HG03469 (cell line): ENCODE data around the gene KCNJ16.

Source experiments
- ATAC-seq: cut with Tn5 transposase; IDR thresholded peaks from one replicate; pipeline ENCODE4 v1.9.1; 2021; ENCODE audit warnings: mild to moderate bottlenecking, moderate library complexity, moderate number of reproducible peaks; ENCODE audit not compliant: unreplicated experiment

Gene KCNJ16

DNA sequence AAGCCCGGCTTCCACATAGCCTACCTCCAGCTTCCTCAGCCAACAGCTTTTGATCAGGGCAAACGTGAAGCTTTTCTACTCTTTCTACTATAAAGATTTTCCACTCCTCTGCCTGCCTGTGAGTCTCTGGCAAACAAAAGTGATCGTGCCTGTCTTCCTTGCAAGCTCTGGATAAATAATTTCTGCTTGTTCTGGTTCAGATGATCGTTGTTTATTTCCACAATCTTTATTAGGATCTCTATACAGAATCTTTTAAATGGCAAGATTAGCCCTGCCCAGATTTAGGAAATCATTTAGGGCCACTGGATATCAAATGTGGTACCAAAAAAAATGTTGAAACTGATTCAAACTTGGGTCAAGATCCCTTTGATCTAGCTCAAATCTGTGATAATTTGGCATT, 20.4 kb downstream of the KCNJ16 start:
- no peak for ATAC-seq

DNA sequence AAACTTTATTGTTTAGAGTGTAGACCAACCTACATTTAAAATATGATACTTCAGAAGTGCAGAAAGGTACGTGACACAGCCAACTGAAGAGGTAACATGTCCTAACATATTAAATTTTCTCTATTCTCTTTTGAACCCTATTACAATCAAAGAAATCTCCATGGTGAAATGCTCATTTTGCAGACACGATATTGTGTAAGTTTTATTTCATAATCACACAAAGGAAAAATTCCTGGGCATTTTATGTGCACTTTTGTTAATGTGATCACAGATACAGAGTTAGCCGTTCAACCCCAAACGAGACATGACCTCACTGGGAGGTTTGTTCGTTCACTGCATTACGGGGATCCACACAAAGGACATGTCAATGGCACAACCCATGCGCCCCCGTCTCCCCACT, 21.8 kb downstream of the KCNJ16 start:
- no peak for ATAC-seq

DNA sequence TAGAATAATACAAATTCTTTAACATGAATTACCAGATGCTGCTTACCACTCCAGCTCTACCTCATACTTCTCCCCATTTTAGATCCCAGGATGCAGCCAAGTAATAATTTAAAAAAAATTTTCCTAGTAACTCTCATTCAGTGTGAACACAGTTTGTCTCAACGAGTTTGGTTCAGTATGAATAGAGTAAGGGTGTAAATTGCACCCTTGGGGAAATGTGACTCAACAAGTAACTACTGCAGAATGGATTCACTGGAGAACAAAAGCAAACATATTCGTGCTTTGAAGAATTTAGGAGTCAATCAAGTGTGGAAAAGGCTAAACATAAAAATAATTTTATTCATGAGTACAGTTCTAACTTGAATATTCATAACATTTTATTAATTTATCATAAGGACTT, 23.0 kb downstream of the KCNJ16 start:
- no peak for ATAC-seq

DNA sequence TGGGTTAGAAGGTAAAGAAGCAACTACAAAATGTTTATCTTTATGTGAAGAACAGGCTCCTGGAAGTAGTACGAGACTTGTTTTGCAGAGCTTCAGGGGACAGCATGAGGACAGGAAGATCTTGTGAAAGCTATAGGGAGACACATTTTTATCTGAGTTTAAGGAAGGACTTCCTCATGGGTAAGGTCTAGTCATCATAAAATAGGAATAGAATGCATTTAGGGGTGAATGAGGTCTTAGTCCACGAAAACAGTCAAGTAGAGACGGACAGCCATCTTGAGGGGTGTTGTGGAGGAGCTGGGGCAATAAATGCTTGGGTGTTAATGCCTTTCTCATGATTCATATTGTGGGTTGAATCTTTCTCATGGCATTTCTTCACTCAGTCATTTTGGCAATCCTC, 24.3 kb downstream of the KCNJ16 start:
- ATAC-seq, result no peak

DNA sequence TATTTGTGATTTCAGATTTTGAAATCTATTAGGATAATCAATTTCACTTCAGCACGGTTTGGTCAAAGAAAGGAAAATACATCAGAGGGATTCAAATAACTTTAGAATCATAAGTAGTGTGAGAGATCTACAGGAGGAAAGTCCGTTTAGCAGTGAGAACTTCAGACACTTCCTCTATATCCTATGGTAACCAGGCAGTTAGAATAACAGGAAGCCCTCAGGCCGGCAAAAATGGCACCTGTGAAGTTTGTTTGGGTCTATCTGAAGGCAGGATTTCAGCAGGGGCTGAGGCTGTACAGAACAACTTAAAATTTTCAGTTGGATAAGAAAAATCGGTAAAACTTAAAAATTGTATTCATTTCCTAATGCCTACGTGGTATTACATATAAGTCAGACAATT, 24.9 kb downstream of the KCNJ16 start:
- no peak for ATAC-seq

DNA sequence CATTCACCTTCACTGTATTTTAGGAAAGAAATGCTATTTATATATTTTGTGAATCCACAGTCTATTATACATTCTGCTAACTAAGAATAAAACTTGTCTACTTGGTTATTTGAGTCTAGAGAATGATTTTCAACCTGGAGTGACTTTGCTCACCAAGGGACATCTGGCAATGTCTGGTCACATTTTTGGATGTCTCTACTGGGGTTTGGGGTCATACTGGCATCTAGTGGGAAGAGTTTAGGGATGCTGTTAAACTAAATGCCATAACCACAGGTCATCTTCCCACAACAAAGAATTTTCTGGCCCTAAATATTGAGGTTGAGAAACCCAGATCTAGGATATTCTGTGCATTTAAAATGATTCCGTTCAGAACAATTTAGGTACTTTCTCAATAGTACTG, 26.0 kb downstream of the KCNJ16 start:
- no peak for ATAC-seq

DNA sequence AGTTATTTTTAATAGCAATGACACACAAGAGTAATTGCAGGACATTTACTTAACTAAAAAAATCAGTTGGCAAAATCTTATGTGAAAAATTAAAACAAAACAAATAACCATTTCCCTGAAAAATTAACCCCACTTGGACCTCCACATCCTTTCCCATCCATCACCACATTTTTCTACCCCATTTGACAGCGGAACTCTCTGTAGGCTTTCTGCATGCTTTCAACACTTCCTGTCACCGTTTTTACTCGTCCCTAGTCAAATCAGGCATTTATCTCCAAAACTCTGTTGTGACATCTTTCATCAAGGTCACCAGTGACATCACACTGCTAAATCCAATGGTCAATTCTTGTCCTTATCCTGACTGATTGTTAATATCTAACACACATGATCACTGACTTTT, 27.5 kb downstream of the KCNJ16 start:
- ATAC-seq, result no peak

DNA sequence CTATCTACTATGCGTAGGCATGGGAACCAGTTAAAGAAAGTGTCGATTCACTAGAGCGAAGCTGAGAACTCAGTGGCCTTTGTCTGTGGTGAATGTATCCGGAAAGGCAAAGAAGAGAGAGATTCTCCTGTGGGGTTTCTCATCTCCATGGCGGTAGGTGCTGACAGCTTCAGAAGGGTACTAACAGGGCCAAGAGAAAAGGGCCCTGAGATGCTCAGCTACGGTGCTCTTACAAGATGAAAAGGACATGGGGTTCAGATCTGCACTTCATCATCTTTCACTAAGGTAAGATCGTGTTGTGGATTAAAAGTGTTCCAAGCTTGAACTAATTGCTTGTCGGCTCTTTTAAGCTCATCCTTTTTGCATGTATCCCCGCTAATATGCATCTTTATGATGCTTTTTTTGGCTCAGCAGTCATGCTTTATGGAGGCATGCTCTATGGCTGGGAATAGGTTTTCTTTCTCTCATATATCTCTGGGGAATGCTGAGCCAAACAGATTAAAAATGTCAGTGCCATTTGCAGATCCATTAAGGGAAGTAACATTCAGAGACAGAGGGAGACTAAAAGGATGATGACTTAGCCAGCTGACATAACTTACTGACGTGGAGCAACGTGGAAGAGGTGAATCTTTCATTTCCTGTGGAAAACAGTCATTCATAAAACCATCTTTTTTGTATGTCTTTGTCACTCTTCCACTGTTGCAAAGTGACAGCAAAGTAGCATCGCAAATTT, 29.9 kb downstream of the KCNJ16 start:
- no peak for ATAC-seq

DNA sequence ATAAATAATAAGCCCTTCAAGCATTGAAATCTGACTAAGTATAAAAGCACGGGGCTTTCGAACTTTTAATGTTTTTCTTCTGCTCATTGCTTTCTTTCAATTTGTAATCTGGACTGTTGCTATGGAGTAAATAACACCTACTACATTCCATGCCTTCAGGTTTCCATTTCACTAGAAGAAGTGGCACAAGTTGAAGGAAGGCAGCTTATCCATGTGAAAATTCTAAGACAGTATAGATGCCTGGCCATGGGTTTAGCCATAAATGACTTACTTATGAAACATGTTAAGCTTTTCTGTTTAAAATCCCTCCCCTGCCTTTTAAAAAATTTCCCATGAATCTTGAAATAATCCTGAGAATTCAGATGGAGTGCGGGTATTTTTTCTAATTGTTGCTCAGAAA, 30.6 kb downstream of the KCNJ16 start:
- ATAC-seq, result no peak

DNA sequence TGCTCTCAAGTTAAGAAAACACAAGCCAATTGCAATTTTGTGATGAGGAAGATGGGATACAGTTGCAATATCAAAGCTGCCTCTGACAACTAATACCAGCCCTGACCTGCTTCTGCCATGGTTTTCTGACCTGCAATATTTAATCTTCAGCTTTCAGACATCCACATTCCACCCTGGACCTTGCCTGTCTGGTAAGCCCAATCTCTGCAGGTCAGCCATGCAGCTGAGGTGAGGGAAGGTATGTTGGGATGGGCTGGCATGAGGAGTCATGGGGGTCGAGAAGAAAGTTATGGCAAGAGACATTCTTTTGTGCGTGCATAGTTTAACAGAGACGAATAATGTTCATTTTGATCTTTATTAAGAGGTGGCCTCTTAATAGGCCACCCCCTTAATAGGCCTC, 31.5 kb downstream of the KCNJ16 start:
- no peak for ATAC-seq

DNA sequence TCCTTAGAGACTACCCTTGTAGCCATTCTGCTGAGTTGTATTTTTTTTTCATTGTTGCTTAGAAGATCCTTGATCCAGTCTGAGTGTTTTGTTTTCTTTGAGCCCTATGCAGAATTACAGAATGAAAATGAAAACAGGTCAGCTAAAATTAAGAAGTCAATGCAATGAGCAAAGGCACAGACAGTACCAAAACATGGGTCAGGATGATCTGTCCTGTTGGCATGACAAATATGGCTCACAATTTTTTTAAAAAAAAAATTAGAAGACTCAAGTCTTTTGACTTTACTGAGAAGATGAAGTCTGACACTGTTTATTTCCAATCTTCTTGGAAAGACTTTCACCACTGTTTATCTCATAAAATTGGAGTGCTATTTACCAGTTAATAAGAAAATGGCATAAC, 32.4 kb downstream of the KCNJ16 start:
- no peak for ATAC-seq

DNA sequence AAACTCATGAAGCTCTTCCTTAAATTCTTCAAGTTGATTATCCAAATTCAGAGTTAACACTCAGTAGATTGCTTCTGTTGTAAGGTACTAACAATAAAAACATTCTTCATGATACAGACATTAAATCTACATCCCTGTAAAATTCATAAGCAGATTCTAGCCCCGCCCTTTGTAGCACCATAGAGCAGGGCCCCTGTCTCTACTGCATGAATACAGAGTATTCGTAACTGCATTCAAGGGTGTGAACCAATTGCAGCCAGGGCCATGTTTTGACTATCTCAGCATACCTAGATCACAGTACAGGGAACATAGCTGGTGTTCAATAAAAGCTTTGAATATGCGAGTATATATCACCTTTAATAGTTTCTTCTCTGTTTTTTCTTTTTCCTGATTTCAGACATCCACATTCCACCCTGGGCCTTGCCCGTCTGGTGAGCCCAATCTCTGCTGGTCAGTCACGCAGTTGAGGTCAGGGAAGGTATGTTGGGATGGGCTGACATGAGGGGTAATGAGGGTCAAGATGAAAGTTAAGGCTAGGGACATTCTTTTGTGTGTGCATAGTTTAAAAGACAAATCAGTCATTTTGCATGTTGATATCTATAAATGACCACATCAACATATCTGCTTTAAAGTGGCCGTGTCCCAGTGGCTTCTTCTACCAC, 33.0 kb downstream of the KCNJ16 start:
- no peak for ATAC-seq

DNA sequence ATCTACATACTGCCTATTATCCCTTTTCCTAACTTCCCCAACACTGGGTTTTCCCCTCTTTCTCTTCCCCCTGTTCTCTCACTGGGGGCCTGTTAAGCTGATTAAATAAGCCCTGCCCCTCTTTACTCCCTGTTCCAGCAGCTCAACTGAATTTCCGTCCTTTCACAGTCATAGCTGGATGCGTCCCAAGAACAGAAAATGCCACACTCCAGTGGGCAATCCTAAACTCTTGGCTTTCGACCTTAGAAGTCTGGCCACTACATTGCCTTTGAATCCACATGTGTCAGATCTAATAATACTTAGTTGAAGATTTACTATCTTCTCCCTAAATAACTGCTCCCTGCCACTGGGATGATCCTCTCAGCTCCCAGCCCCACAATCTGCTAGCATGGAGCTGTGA, 34.5 kb downstream of the KCNJ16 start:
- no peak for ATAC-seq

DNA sequence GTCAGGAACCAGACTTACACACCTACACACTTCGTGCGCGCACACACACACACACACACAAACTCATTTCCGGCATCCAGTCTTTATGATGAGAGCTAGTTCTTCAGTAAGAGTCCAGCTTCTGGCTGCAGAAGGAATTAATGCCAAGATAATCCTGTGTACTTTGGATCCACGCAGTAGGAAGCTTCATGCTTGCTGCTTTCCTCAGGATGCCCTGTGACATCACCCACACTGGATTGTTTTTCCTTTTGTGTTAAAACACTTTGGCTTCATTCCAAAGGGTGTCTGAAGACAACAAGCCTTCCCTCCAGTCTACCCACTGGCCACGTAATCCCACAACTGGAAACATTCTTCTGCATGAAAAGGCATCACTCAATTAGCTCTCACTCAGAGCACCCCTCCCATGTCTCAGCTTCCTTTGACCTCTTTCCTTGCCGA, 35.4 kb downstream of the KCNJ16 start:
- ATAC-seq, result no peak

DNA sequence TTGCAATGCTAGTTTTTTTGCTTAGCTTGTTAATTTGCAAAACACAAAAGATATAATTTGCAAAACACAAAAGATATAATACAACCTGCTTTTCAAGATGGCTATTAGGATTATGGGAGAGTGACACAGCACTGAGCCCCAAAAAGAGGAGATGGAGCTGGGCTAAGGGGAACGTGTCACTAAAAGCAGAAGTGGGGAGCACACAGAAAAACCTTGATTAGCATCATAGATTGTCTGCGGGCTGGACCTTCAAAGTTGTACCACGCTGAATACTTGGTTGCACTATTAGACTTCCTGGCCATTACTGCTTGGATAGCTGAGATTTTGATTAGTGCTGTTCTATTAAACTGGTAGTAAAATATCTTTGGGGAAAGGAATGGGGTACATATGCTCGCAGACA, 36.2 kb downstream of the KCNJ16 start:
- no peak for ATAC-seq

DNA sequence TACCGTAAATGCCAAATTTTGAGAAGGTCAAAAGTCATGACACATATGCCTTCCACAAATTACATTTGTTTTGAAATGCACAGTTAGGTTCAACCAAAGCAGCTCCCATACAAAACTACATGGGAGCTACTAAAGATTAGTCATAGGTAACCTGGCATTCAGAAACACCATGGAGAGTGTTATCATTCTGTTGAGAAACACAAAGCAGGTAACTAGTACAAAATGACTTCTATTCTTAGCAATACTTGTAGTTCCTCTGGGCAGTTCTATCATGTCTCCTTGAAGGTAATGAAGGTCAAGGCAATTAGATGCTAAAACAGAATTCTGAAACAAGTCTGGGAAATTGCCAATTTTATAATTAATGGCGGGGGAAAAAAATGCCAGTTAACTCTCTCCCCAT, 39.4 kb downstream of the KCNJ16 start:
- no peak for ATAC-seq

DNA sequence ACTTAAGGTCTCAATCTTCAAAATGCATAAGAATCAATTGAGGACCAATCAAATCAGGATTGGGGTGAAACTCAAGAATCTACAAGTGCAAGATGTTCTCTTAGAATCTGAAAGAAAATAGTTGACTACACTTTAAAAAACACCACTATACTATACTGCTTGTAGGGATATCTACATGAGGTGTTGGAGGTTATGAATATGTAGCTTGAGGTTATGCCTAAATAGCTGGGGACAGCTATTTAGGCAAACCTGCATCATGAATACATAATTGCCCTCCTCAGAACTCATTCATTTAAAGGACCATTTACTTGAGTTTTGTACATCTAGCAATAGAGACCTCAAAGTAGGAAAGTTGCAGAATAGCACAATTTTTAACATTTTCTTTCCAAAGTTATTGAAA, 40.1 kb downstream of the KCNJ16 start:
- ATAC-seq, result no peak

DNA sequence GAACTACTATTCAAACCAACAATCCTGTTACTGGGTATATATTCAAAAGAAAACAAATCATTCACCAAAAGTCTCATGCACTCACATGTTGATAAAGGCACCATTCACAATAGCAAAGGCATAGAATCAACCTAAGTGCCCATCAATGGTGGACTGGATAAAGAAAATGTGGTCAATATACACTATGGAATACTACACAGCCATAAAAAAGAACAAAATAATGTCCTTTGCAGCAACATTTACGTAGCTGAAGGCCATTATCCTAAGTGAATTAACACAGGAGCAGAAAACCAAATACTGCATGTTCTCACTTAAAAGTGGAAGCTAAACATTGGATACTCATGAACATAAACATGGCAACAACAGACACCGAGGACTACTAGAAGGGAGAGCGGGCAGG, 41.9 kb downstream of the KCNJ16 start:
- ATAC-seq, result no peak

DNA sequence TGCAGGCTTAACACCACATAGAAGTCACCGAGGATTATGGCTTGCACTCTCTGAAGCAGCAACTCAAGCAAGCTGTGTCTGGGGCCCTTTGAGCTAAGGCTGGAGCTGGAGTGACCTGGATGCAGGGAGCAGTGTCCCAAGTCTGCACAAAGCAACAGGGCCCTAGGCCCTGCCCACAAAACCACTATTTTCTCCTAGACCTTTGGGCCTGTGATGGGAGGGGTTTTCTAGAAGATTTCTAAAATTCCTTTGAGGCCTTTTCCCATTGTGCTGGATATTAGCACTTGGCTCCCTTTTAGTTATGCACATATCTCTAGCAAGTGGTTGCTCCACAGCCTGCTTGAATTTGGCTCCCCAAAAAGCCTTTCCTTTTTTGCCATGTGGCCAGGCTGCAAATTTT, 44.5 kb downstream of the KCNJ16 start:
- no peak for ATAC-seq

DNA sequence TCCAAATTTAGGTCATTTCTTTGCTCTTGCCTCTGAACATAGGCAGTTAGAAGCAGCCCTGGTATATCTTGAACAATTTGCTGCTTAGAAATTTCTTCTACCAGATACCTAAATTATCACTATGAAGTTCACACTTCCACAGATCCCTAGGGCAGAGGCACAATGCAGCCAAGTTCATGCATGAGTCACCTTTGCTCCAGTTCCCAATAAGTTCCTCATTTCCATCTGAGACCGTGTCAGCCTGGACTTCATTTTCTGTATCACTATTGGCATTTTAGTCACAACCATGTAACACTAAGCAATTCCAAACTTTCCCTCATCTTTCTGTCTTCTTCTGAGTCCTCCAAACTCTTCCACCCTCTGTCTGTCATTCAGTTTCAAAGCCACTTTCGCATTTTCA, 45.0 kb downstream of the KCNJ16 start:
- ATAC-seq, result no peak

DNA sequence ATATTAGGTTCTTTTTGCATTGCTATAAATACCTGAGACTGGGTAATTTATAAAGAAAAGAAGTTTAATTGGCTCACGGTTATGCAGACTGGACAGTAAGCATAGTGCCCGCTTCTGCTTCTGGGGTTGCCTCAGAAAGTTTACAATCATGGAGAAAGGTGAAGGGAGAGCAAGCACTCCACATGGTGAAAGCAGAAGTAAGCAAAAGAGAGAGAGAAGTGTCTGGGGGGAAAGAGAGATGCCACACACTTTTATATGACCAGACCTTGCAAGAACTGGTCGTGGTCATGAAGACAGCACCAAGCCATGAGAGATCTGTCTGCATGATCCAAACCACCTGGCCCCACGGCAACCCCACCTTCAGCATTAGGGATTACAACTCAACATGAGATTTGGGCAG, 45.4 kb downstream of the KCNJ16 start:
- ATAC-seq, result no peak

DNA sequence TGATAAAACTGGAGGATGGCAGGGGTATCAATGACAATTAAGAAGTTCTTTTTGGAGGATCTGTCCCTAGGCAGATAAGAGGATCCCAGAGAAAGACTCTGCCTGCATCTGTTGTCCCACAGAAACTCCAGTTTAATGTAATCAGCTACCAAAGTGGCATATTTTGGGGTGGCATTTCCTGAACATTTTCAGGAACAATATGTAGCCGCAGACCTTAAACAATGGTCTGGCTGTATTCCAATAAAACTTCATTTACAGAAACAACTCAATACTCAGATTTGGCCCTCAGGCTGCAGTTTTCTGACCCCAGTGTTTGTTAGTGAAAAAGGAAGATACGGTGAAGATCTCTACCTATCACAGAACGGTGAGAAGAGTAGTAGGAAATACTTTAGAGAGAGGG, 46.1 kb downstream of the KCNJ16 start:
- ATAC-seq, result no peak

DNA sequence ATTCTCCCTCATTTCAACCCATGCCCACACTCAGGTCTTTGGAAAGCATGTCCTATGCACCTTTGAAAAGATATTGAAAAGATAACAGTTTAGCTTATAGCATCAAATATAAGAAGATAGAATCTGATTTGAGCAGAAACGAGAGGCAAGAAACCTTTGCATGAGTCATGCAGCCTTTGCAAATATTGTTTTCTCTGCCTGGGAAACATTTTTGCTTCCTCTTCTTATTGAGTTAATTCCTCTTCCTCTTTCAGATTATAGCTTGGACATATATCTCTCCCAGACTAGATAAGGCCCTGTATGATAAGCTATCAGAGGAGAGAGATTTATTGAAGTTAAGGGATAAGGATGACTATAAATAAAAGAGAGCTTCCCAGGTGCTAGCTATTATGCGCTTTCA, 48.2 kb downstream of the KCNJ16 start:
- ATAC-seq, result no peak
